OCI-LY1 (cell line): Measurements from ENCODE around the gene PLXNA2.

Source experiments
- H2AFZ ChIP-seq: fragments of 200-600 bp; sonication (generic), shearing (Covaris generic); 2 replicates; pipeline ENCODE4 v1.6.0; 2014; ENCODE audit warnings: antibody characterized with exemption, mild to moderate bottlenecking, low read length
- H3F3A ChIP-seq: fragments of 200-600 bp; sonication (generic), shearing (Covaris generic); 2 replicates; pipeline ENCODE4 v1.6.0; 2014; ENCODE audit warnings: mild to moderate bottlenecking, antibody characterized with exemption, low read length, moderate library complexity; ENCODE audit not compliant: insufficient read depth
- H3K27ac ChIP-seq: fragments of 200-600 bp; sonication (generic); 2 replicates; pipeline ENCODE4 v1.5.1; 2014; ENCODE audit warnings: low read length, mixed run types, mild to moderate bottlenecking, low read depth; ENCODE audit not compliant: poor library complexity, severe bottlenecking
- H3K27me3 ChIP-seq: fragments of 200-600 bp; sonication (generic); 2 replicates; pipeline ENCODE4 v1.6.0; 2014; ENCODE audit warnings: antibody characterized with exemption, mild to moderate bottlenecking, low read length, moderate library complexity; ENCODE audit not compliant: insufficient read depth
- H3K36me3 ChIP-seq: fragments of 200-600 bp; sonication (generic); 2 replicates; pipeline ENCODE4 v1.6.1; 2014; ENCODE audit warnings: mild to moderate bottlenecking, antibody characterized with exemption, low read length, moderate library complexity, mixed read lengths; ENCODE audit not compliant: insufficient read depth
- H3K4me1 ChIP-seq: fragments of 200-600 bp; sonication (generic); 2 replicates; pipeline ENCODE4 v1.5.1; 2014; ENCODE audit warnings: mild to moderate bottlenecking, low read length, moderate library complexity; ENCODE audit not compliant: insufficient read depth, severe bottlenecking
- H3K4me2 ChIP-seq: fragments of 200-600 bp; sonication (generic), shearing (Covaris generic); 2 replicates; pipeline ENCODE4 v1.6.1; 2014; ENCODE audit warnings: low read length
- H3K4me3 ChIP-seq: fragments of 200-600 bp; sonication (generic); 2 replicates; pipeline ENCODE4 v1.5.1; 2014; ENCODE audit warnings: low read length, low read depth, mild to moderate bottlenecking, mixed read lengths; ENCODE audit not compliant: poor library complexity, severe bottlenecking
- H3K79me2 ChIP-seq: fragments of 200-600 bp; shearing (Covaris generic); 2 replicates; pipeline ENCODE4 v1.6.1; 2016; ENCODE audit warnings: mixed run types, low read length, mixed read lengths; ENCODE audit not compliant: insufficient read depth
- H3K9ac ChIP-seq: fragments of 200-600 bp; sonication (generic), shearing (Covaris generic); 2 replicates; pipeline ENCODE4 v1.6.1; 2014; ENCODE audit warnings: mild to moderate bottlenecking, low read length, mixed read lengths
- H3K9me2 ChIP-seq: fragments of 200-600 bp; sonication (generic), shearing (Covaris generic); 2 replicates; pipeline ENCODE4 v1.6.1; 2014; ENCODE audit warnings: low read depth, mild to moderate bottlenecking, low read length, mixed read lengths
- H3K9me3 ChIP-seq: fragments of 200-600 bp; shearing (Covaris generic); 2 replicates; pipeline ENCODE4 v1.6.1; 2014; ENCODE audit warnings: low read length, mixed read lengths
- H4K20me1 ChIP-seq: fragments of 200-600 bp; sonication (generic), shearing (Covaris generic); 2 replicates; pipeline ENCODE4 v1.6.0; 2016; ENCODE audit warnings: mild to moderate bottlenecking, low read length; ENCODE audit not compliant: insufficient read depth
- EZH2 ChIP-seq: fragments of 200-600 bp; sonication (generic), shearing (Covaris generic); IDR thresholded peaks from 2 replicates; pipeline ENCODE4 v1.8.0; 2017; ENCODE audit warnings: borderline replicate concordance, mixed run types, mild to moderate bottlenecking, antibody characterized with exemption, low read length, moderate library complexity, mixed read lengths
- TF ChIP-seq, protein P1 (sequence below): fragments of 200-600 bp; sonication (generic), shearing (Covaris generic); IDR thresholded peaks from 2 replicates; pipeline ENCODE4 v1.5.1; 2017; ENCODE audit warnings: mild to moderate bottlenecking, antibody characterized with exemption, low read length, moderate library complexity, mixed read lengths

Gene PLXNA2

DNA sequence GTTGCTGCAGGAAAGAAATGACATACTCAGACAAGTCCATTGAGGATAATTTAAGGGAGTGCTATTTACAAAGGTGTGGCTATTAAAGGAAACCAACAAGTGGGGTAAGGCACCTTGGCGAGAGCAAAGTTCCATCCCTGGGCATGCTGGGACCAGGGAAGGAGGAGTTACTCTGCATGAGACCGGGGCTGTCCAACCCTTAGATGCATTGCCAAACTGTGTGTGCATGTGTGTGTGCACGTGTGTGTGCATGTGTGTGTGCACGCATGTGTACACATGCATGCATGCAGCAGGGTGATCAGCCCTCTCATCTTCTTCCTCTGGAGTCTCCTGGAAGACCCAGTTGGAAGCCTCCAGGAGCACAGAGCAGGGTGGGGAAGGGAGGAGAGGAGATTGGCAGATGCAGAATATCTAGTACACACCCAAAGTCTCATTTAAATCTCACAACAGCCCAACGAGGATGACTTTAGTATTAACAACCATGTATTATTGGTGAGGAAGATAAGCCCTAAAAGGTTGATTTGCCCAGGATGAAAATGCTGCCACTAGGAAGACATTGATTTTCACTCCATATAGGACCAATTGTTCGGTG is 261.0 kb downstream of the PLXNA2 start:
- Histone ChIP-seq H2AFZ (no peak overlapping the region), H3K27ac (no peak overlapping the region), H3K36me3 (no peaks in the 10 kb centered on the region), H3F3A (no peaks in the 10 kb centered on the region), H3K9me3 (no peaks in the 10 kb centered on the region), H3K9me2 (no peaks in the 10 kb centered on the region), H4K20me1 (no peaks in the 10 kb centered on the region), H3K27me3 (no peaks in the 10 kb centered on the region), H3K4me3 (no peak overlapping the region), H3K4me2 (no peak overlapping the region), H3K4me1 (no peaks in the 10 kb centered on the region), H3K79me2 (no peaks in the 10 kb centered on the region), H3K9ac (no peak overlapping the region)
- no peak for TF ChIP-seq EZH2
- TF ChIP-seq, protein P1, sequence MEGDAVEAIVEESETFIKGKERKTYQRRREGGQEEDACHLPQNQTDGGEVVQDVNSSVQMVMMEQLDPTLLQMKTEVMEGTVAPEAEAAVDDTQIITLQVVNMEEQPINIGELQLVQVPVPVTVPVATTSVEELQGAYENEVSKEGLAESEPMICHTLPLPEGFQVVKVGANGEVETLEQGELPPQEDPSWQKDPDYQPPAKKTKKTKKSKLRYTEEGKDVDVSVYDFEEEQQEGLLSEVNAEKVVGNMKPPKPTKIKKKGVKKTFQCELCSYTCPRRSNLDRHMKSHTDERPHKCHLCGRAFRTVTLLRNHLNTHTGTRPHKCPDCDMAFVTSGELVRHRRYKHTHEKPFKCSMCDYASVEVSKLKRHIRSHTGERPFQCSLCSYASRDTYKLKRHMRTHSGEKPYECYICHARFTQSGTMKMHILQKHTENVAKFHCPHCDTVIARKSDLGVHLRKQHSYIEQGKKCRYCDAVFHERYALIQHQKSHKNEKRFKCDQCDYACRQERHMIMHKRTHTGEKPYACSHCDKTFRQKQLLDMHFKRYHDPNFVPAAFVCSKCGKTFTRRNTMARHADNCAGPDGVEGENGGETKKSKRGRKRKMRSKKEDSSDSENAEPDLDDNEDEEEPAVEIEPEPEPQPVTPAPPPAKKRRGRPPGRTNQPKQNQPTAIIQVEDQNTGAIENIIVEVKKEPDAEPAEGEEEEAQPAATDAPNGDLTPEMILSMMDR = no peak

DNA sequence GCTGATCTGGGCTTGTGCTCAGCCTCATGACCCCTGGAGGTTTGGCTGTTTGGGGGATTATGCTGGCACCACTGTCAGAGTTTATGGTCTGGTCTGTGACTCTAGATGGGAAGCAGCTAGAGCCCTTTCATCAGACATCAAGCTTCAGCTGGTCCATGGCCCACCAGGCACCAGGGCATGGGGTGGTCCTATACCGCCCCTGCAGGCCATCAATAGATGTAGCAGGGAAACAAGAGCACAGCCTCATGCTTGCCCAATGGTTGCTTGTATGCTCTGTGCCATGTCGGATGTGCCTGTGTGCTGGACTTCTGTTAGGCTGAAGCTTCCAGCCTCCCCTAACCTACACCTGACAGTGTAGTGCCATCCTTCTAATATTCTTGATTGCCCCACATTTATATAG is 262.2 kb downstream of the PLXNA2 start:
- no peak overlapping the region for H3K9ac ChIP-seq
- no peak for TF ChIP-seq EZH2
- TF ChIP-seq, protein P1 = peak; percentile 62
- no peak overlapping the region for H3K4me2 ChIP-seq
- H3K4me1 ChIP-seq = no peaks in the 10 kb centered on the region
- no peaks in the 10 kb centered on the region for H3K9me2 ChIP-seq
- no peaks in the 10 kb centered on the region for H3F3A ChIP-seq
- no peaks in the 10 kb centered on the region for H4K20me1 ChIP-seq
- no peaks in the 10 kb centered on the region for H3K36me3 ChIP-seq
- no peaks in the 10 kb centered on the region for H3K79me2 ChIP-seq
- no peak overlapping the region for H2AFZ ChIP-seq
- no peak overlapping the region for H3K27ac ChIP-seq
- no peaks in the 10 kb centered on the region for H3K27me3 ChIP-seq
- no peak overlapping the region for H3K4me3 ChIP-seq
- H3K9me3 ChIP-seq = no peaks in the 10 kb centered on the region

DNA sequence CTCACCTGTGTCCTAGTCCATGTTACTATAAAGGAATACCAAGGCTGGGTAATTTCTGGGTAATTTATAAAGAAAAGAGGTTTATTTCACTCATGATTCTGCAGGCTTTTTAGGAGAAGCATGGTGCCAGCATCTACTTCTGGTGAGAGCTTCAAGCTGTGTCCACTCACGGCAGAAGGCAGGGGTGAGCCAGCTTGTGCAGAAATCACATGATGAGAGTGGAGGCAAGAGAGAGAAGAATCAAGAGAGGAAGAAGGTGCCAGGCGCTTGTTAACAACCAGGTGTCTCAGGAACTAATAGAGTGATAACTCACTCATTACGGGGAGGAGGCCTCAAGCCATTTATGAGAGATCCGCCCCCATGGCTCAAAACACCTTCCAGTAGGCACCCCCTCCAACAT is 265.7 kb downstream of the PLXNA2 start:
- no peaks in the 10 kb centered on the region for H3K27me3 ChIP-seq
- H3K36me3 ChIP-seq = no peaks in the 10 kb centered on the region
- no peak overlapping the region for H3K27ac ChIP-seq
- H3K9me2 ChIP-seq = no peaks in the 10 kb centered on the region
- no peaks in the 10 kb centered on the region for H4K20me1 ChIP-seq
- no peak overlapping the region for H3K4me3 ChIP-seq
- no peaks in the 10 kb centered on the region for H3K4me1 ChIP-seq
- no peaks in the 10 kb centered on the region for H3F3A ChIP-seq
- no peaks in the 10 kb centered on the region for H3K79me2 ChIP-seq
- H3K4me2 ChIP-seq = no peak overlapping the region
- TF ChIP-seq EZH2 = no peak
- TF ChIP-seq, protein P1 = no peak
- no peaks in the 10 kb centered on the region for H3K9me3 ChIP-seq
- no peak overlapping the region for H2AFZ ChIP-seq
- H3K9ac ChIP-seq = no peak overlapping the region
